ENCODE data around the gene TNFRSF8. TPM values are rescaled to one million over a fixed set of nuclear protein-coding genes. Genes with fewer than 3 reads are reported as not detected.

The TNFRSF8 gene
- total and polyA plus RNA-seq, 9 of the 15 experiments (the other 6 are each of a cell fraction or from before 2014, with no cell fraction given) = 3.5 to 38.4 (median 17.1) TPM

DNA sequence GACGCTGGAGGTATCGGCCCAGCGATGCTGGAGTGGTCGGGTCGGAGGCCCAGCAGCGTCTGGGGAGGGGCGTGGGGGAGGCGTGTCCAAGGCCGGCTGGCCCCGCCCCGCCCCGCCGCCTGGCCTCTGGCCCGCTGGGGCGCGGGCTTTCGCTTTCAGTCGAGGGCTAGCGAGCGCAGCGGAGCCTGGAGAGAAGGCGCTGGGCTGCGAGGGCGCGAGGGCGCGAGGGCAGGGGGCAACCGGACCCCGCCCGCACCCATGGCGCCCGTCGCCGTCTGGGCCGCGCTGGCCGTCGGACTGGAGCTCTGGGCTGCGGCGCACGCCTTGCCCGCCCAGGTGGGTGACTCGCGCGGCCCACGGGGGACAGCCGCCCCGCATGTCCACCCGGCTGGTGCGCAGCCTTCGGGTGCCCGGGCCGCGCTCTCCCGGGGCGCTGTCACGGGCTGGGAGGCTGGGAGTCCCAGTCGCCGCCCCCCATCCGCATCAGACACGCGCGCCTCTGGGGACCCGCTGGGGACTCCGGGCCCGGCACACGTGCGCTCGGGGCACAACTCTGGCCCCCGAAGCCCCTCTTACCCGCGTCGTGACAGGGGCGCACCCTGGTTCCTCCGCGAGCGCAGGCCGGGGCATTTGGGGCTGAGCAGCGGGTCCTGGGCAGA, 103.9 kb downstream of the TNFRSF8 start, which contains the start of gene TNFRSF1B (continued):
- TF ChIP-seq FOXA3 (CRISPR knock-in tag; conservative IDR thresholded peaks at IDR 0.05 in 1 of 2, IDR thresholded peaks at IDR 0.05 in 1 of 2) = peak in 1 of 2 experiments; percentile 47; a peak in 2 of 4 replicates
- peak; percentile 97 for TF ChIP-seq FUS (optimal IDR thresholded peaks at IDR 0.05; ENCODE audit: low read depth, low read length)
- 0 out of 2 replicates have a peak, but pooled peaks have one; percentile 71 for TF ChIP-seq TARDBP (IDR thresholded peaks at IDR 0.05)
- TF ChIP-seq TEAD2 (tag; IDR thresholded peaks at IDR 0.05) = no peak
- no peak for TF ChIP-seq CBX5 (IDR thresholded peaks at IDR 0.05; ENCODE audit: borderline replicate concordance, low read depth)
- TF ChIP-seq CHAMP1 (IDR thresholded peaks at IDR 0.05) = no peak
- TF ChIP-seq CAMTA2 (CRISPR knock-in tag; conservative IDR thresholded peaks at IDR 0.05) = no peak
- no peak for TF ChIP-seq NFE2L1 (tag; IDR thresholded peaks at IDR 0.05; ENCODE audit: borderline replicate concordance, low read depth)
- no peak for TF ChIP-seq ATF4 (CRISPR knock-in tag; IDR thresholded peaks at IDR 0.05)
- no peak for TF ChIP-seq KDM1A (IDR thresholded peaks at IDR 0.05)
- no peak; the same call in 1 of the 2 replicates for TF ChIP-seq ILF3 (IDR thresholded peaks at IDR 0.05; ENCODE audit: borderline replicate concordance)
- TF ChIP-seq, protein P1, sequence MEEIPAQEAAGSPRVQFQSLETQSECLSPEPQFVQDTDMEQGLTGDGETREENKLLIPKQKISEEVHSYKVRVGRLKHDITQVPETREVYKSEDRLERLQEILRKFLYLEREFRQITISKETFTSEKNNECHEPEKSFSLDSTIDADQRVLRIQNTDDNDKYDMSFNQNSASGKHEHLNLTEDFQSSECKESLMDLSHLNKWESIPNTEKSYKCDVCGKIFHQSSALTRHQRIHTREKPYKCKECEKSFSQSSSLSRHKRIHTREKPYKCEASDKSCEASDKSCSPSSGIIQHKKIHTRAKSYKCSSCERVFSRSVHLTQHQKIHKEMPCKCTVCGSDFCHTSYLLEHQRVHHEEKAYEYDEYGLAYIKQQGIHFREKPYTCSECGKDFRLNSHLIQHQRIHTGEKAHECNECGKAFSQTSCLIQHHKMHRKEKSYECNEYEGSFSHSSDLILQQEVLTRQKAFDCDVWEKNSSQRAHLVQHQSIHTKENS (CRISPR knock-in tag; IDR thresholded peaks at IDR 0.05) = no peak
- no peak for TF ChIP-seq ZNF75A (CRISPR knock-in tag; IDR thresholded peaks at IDR 0.05)
- TF ChIP-seq ZNF184 (CRISPR knock-in tag; IDR thresholded peaks at IDR 0.05) = no peak
- TF ChIP-seq CCAR2 (IDR thresholded peaks at IDR 0.05; ENCODE audit: low read depth, low read length) = no peak
- TF ChIP-seq EP400 (IDR thresholded peaks at IDR 0.05) = peak; percentile 36; the same call in 1 of the 2 replicates
- no peak for TF ChIP-seq TAF9B (IDR thresholded peaks at IDR 0.05; ENCODE audit: partially characterized antibody)
- no peak for TF ChIP-seq GATA2 (CRISPR knock-in tag; IDR thresholded peaks at IDR 0.05)
- TF ChIP-seq ZKSCAN8 (CRISPR knock-in tag; IDR thresholded peaks at IDR 0.05) = no peak
- TF ChIP-seq, protein P2, sequence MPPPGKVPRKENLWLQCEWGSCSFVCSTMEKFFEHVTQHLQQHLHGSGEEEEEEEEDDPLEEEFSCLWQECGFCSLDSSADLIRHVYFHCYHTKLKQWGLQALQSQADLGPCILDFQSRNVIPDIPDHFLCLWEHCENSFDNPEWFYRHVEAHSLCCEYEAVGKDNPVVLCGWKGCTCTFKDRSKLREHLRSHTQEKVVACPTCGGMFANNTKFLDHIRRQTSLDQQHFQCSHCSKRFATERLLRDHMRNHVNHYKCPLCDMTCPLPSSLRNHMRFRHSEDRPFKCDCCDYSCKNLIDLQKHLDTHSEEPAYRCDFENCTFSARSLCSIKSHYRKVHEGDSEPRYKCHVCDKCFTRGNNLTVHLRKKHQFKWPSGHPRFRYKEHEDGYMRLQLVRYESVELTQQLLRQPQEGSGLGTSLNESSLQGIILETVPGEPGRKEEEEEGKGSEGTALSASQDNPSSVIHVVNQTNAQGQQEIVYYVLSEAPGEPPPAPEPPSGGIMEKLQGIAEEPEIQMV (tag; conservative IDR thresholded peaks at IDR 0.05; ENCODE audit: low read depth) = no peak
- no peak for TF ChIP-seq FOXO4 (CRISPR knock-in tag; IDR thresholded peaks at IDR 0.05)
